ENCODE results near the gene URAD.
A peak's percentile ranks its signal among the peaks of the same experiment; 100 is the strongest.
"Not testable (repeated sequence)": the region's sequence is repeated elsewhere in the genome, so short reads cannot be mapped to it uniquely, and the experiment has no call there.

The URAD gene

DNA sequence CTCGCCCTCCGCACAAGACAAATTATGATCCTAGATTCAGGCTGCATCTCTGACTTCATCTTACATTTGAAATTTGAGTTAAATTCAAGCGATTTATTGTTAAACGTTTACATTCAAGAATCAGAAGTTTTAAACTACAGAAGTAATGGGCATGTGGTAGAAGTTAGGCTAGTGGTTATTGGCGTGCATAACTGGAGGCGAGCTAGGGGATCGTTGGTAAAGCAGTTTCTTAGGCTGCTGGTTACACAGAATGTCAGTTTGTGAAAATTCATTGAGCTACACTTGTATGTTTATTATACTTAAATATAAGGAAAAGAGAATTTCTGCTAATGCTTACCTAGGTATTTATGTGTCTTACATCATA, 18.6 kb downstream of the URAD start:
- DNase-seq: no peak

DNA sequence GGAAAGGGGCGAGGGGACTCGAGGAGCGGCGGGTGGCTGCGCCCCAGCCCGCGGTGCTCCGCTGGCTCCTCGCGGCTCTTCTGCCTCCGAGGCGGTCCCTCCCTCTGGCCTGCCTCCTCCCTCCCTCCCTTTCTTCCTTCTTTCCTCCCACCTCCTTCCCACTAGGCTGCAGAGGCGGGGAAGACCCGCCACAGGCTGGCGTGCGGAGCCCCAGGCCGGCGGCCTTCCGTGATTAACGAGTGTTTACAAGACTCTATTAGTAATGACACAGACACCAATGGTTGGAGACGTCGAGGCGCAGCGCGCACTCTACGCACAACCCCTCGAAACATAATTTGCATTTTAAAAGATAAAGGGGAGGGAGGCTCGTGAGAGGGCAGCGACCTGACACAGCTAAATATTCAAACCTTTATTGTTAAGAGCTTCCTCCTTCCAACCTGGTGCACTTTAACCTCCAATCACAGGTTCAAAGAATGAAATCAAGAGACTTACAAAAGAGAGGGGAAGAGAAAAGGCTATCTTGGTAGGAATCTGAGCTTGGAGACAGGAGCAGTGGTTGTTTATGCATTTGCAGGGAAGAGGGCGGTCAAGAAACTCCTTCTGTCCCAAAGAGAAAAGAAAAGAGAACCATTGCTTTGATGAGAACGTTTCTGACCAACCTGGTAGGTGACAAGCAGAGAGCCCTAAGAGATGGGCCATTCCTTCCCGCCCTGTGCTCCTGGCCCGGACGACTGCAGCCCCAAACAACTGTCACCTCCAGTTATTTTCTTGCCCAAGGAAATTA, 19.2 kb downstream of the URAD start, which contains the start of gene CDX2:
Gene CDX2, minus strand, starts transcription at position 234 of the 784 bp plus-strand sequence. CDS start 309 bp downstream, outside the sequence.
- DNase-seq: no peak

DNA sequence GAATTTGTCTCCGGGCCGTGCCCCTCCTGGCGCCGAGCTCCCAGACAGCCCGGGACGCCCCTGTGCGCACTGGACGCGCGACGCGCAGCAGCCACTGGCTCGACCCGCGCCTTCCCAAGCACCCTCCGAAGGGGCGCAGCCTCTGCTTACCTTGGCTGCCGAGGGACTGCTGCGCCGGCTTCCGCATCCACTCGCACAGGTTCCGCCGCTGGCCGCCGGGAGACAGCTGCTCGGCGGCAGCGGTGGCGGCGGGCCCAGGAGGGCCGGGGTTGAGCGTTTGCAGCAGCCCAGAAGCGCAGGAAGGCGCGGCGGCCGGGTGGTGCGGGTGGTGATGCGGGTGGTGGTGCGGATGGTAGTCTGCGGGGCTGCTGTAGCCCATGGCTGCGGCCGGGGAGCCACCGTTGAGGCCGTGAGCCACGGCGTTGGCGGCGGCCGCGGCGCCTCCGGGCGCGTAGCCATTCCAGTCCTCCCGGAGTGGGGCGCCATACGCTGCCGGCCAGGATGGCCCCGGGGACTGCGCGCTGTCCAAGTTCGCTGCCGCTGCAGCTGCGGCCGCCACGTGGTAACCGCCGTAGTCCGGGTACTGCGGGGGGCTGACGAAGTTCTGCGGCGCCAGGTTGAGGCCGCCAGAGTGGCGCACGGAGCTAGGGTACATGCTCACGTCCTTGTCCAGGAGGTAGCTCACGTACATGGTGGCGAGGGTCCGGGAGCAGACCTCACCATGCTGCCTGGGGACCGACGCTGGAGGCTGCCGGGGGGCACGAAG, 20.0 kb downstream of the URAD start:
- DNase-seq: no peak

DNA sequence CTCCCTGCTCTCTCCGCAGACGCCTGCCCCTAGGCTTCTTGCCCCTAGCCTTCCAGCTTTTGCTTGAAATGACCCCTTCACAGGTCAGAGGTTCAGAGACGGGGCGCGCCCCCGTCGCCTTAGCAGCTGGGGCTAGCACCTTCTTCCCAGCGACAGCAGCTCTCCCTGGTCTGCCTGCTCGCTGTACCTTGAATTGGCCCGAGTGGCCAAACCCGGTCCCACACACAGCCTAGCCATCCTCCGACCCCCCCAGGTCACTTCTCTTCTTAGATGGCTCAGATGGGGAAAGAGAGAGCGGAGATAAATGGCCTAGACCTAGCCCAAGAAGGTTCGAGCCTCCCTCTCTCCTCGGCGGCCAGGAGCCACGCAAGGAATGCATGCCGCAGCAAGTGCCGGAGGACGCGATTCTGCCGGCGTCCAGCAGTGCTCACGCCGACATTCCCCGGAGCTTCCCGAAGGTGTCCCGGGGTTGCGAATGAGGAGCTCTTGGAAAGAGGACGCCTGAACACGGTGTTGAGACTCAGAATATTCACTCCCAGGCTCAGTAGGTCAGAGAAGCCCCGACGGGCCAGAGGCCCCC, 20.7 kb downstream of the URAD start:
- DNase-seq: no peak

DNA sequence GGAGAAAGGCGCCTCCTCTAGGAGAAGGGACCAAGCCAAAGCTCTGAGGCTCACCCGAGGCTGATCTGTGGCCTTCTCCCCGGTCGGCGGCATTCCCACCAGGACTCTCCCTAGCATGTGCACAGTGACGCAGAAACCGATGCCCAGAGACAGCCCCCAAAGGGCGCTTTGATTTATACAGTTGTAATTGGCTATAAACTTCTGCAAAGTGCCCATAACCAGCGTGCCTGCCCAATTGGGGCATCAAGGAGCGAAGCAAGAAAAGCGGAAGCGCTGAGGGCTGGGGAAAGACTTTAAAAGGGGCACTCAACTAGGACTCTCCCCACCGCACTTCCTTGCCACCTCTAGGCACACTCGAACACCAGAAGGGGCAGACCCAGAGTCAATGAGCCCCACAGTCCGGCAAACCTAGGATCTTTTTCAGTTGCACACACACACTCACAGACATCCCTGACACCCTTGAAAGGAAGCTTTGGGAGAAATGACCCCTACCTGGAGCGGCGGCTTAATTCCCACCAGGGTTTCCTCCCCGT, 21.2 kb downstream of the URAD start:
- DNase-seq: no peak

DNA sequence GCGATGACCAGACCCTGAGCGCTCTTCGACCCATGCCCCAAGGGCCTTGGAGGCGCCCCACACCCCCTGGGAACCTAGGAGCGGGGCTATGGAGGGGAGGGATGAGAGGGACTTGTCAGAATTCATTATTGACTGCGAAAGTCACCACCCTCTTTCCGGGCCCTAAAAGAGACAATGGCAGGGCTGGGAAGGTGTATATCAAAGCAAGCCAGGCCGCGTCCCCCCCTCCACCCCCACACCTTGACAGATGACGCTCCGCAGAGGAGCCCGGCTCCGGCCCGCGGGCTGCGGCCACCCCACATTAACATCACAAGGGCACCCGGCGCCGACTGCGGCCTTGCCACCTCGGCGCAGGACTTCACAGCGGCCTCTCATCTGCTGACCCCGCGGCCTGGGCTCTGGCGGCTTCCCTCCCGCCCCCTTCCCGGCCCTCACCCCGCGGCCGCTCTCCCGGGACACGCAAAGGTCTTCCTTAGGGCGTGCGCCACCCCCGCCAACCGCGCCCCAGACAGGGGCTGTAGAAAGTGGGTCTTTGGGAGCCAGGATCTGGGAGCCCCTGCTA, 21.8 kb downstream of the URAD start:
- DNase-seq: no peak

DNA sequence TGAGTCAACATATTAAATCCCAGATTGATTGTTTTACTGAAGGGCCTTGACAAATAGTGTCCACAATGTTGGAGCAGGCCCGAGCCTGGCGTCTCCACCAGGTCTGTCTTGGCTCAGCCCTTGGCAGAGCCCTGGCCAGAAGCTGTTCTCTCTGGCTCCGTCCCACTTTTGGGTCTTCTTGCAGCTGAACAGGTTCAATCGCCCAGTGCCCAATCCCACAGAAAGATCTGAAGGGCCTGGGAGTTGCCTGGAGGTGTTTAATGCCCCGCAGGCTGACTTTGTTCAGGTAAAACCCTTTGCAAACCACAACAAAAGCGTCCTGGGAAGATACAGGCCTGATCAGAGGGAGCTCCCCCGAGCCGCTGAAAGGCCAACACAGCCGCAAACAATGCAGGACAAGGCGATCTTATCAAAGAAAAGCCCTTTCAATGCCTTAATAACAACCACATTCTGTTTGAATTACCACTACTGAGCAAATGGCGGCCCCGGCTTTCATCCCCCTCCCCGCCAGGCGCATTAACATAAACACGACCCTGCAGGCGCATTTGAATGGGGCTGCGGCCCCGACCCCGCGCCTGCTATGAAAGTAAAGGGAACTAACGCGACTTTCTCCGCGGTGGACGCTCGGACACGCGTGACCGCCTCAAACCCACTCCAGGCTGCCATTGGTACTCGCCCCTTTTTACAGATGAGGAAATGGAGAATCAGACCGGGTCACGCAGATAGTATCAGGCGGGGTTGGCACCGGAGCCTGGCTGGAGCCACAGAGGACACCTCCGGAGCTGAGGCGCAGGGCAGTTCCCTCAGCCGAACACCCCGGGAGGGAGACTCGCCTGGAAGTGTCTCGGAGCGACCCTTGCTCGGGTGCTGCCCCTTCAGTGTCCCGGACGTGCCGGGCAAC, 22.5 kb downstream of the URAD start:
- DNase-seq: no peak

DNA sequence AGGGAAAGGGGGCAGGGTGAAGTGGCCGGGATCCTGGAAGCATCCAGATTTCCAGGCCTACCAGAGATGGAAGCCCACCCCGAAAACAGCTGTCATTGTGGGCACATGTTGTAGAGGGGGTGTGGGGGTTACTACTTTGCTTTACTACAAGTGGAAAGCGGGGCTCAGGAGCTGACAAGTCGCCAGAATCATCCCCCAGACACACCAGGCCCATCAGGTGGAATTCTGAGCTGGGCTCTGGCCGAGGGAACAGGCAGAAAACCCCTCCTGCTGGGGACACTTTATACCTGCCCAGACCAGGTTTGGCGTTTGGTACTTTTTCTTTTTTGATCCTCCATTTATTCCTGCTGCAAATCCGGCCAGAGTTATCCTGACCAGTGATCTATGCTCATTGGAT, 23.2 kb downstream of the URAD start:
- DNase-seq: no peak

DNA sequence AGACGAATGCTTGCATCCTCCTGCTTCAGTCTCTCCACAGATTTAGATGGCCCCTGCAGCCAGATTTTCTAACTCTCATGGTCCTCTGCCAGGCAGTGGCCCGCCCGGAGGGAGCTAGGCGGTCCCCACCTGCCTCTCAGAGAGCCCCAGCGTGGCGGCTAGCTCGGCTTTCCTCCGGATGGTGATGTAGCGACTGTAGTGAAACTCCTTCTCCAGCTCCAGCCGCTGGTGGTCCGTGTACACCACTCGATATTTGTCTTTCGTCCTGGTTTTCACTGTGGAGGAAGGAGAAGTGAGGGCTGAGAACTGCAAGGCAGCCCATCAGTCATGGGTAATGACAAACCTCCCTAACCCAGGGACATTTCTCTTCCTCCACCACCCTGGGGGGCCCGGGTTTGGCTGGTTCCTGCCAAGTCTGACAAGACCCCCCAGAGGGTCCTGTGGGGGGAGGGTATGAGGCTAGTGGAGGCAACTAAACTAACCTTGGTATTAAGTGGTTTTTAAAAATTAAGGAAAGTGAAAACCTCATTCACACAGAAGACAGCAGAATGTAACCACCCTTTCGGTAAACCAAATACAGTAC, 23.7 kb downstream of the URAD start:
- DNase-seq: no peak

DNA sequence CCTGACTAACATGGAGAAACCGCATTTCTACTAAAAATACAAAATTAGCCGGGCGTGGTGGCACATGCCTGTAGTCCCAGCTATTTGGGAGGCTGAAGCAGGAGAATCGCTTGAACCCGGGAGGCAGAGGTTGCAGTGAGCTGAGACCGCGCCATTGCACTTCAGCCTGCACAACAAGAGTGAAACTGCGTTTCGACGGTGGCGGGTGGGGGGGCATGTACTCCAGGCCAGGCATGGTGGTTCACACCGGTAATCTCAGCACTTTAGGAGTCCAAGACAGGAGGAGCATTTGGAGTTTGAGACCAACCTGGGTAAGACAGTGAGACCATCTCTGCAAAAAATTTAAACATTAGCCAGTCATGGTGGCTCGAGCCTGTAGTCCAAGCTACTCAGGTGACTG, 24.3 kb downstream of the URAD start:
- DNase-seq: not testable (repeated sequence)

DNA sequence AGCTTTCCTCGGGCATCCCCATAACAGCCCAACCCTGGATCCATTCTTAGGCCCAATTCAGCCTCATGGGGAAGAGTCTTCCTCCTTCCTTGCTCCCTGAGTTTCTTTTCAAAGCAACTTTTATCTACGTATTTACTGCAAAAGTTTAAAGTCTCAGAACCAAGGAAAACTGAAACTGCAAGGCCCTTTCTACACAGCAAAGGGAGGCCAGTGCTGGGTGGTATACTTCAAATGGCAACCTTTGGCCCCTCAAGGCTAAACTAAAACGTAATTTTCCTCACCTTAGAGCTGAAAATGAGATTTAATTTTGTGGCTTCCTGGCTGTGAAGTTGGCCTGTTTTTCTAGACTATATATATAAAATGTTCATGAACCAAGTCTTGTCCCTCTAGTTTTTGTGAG, 25.0 kb downstream of the URAD start:
- no peak for DNase-seq

DNA sequence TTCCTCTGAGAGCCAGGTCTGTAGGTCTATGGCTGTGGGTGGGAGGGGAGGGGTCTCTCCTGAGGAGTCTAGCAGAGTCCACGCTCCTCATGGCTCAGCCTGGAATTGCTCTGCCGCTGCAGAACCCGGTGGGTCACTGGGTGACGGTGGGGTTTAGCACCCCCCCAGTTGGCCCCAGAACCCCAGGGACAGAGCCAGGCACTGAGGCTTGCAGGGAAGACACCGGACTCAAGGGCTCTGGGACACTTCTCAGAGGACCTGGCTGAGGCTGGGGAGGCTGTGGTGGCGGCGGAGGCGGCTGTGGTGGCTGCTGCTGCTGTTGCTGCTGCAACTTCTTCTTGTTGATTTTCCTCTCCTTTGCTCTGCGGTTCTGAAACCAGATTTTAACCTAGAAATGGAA, 25.5 kb downstream of the URAD start:
- DNase-seq: no peak

DNA sequence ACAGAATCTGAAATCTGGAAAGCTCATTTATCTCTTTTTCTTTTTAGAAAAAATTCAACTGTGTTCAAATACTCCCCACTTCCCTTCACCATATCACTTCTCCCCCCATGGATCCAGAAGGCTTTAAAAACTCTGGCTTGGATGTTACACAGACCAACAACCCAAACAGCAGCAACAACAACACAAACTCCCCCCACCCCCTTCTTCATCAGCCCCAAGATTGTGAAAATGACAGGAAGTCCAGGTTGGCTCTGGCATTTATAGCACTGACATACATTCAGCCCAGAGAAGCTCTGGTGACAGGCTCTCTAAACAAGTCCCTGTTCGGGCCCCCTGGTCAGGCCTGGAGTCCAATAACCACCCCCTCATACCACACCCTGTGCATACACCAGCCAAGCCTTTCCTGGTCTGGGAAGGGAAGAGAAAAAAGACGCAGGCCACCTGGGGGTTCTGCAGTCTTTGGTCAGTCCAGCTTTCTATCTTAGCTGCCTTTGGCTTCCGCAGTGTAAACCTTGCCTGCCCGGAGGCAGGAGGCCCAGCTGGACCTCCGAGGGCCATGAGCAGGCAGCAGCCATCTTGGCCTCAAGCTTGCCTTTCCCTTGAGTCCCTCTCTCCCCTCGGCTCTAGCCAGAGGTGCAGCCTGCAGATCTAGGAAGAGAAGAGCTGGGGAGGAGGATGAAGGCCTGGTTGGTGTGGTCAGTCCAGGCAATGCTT, 26.2 kb downstream of the URAD start:
- no peak for DNase-seq

DNA sequence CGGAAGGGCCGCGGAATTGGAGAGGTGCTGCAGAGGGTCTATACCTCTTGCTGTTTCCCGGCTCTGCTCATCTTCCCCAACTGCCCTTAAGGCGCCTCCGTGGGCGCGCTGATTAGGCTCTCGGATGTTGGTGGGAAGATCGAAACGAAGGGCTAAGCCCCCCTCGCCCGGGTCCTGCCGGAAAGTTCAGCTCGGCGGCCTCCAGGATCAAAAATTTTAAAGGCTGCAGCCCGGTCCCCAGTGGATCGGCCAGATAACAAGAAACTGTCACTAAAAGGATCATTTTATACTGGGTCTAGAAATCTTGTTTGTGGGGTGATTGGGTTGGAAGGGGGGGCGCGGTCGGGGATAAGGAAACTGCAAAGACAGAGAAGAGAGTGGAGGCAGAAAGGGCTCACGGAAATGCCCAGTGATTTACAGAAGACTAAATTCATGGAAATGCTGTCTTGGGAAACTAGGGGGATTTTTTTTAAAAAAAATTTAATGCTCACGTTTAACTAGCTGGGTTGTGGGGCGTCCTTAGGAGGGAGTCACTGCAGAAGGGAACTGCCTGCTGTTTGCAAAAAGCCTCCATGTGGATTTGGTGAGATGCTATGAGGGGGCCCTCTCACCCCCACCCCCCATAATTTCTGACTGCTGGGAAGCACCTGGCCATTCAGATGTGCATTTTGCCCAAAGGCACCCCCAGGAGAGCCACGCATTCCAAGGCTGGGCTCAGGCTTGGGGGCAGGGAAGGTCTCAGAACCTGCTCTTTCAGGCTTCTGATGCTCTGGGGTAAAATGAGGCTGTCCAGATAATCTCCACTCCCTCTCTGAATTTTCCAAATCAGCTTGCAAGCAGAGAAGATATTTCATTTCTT, 27.0 kb downstream of the URAD start:
- DNase-seq: no peak

DNA sequence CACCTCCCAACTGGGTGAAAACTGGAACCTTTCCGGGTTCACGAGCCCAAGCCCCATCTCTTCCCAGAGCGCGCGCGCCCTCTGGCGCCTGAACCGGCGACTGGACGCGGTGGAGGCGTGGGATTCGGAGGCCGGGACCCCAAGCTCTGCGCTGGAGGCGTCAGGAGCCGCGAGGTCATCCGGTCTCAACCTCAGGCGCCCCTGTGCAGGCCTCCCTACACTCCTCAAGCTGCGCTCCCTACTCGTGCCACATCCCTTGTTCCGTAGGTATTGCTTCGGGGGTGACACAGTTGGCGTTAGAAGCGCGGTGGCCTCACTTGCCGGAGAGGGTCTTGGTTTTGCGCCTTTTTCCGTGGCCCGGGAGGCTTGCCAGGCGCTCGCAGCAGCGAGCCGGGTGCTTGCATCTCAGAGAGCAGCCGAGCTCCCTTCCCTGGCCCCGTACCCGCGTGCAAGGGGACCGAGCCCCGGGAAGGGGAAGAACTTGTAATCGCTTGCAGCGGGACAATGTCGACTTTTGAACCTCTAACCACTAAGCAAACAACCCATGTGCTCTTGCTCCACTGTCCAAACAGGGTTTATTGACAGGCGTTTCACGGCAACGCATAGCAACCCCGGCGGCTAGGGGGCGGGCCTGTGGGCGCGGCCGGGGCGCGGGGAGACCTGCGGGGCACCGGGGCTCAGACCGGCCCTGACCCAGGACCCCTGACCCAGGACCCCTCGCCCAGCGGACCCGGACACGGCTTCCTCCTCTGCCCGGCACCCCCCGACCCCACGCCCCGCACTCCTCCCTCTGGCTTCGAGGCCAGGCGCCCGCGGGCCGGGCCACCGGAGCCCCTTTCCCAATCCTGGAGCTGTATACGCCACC, 27.9 kb downstream of the URAD start:
- DNase-seq: peak in 1 of 2 experiments; percentile 19

DNA sequence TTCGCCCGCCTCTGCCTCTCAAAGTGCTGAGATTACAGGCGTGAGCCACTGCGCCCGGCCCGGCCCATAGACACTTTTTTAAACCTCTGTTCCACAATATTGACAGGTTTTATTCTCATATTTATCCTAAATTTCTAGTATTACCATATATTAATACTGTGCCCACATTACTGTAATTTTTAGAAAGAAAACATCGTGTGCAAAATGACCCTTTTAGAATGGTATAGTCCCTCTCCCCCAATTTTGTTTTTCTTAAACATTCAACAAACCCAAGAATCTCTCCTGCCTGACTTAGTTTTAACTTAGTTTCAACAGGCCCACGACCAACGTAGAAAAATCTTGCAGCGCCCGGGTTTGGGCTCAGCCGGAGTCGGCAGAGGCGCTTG, 28.5 kb downstream of the URAD start:
- no peak for DNase-seq

DNA sequence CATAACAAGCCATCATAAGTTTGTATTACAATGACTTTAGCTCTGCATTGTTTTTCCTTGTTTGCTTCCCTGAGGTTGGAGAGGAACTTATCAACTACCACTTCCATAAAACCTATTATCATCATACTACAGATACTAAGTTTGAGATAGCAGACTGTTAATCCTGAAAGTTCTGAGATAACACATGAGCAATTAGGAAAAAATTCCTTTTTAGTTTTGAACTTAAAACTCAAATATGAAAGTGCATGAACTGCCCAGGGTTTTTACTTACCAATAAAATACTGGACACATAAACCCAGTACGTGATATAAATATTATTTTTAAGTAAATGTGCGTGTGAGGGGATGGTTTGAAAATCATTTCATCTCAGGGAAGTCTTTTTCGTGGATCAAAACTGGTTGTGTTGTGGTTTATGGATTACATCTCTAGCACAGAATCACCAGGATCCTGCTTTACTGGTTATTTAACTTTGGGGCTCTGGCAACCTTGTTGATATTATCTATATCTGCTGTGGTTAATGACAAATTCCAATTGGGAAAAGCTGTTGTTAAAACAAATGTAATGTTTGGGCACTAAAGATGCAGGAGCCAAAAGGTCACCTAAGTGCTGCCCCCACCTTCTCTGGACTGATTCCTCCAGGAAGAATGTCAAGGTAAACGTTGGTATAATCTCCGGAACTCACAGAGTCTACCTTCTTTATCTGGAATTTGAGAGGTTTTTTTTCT, 31.8 kb downstream of the URAD start:
- DNase-seq: no peak

DNA sequence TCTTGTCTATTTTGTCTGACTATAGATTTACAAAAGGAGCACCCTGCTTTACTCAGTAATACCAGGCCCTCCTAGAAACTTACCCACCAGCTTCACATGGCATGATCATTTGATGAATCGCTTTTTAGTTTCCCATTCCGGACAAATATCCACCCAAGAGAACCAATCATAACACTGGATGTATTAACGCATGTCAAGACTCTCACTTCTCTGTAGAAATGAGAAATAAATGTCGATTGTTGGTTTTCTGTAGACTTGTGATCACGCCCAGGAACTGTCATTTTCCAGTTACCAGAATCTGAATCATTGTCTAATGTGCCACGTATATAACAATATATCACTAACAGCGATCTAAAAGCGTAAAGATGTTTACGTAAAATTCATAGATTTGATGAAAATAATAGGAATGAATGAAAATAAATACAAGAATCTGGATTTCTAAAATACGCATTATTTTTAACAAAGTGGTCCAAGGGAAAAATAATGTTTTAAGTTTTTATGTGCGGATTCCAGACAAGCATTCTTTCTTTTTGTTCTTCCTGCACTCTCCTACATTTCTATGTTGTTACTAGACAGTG, 33.4 kb downstream of the URAD start:
- DNase-seq: no peak
